OCI-LY1 (cell line): ENCODE data around the gene PDPR.
"Not testable (repeated sequence)": the region's sequence is repeated elsewhere in the genome, so short reads cannot be mapped to it uniquely, and the experiment has no call there.

Experiments
- H2AFZ ChIP-seq: fragments of 200-600 bp; sonication (generic), shearing (Covaris generic); 2 replicates; pipeline ENCODE4 v1.6.0; 2014; ENCODE audit warnings: antibody characterized with exemption, mild to moderate bottlenecking, low read length
- H3F3A ChIP-seq: fragments of 200-600 bp; sonication (generic), shearing (Covaris generic); 2 replicates; pipeline ENCODE4 v1.6.0; 2014; ENCODE audit warnings: mild to moderate bottlenecking, antibody characterized with exemption, low read length, moderate library complexity; ENCODE audit not compliant: insufficient read depth
- H3K27ac ChIP-seq: fragments of 200-600 bp; sonication (generic); 2 replicates; pipeline ENCODE4 v1.5.1; 2014; ENCODE audit warnings: low read length, mixed run types, mild to moderate bottlenecking, low read depth; ENCODE audit not compliant: poor library complexity, severe bottlenecking
- H3K27me3 ChIP-seq: fragments of 200-600 bp; sonication (generic); 2 replicates; pipeline ENCODE4 v1.6.0; 2014; ENCODE audit warnings: antibody characterized with exemption, mild to moderate bottlenecking, low read length, moderate library complexity; ENCODE audit not compliant: insufficient read depth
- H3K36me3 ChIP-seq: fragments of 200-600 bp; sonication (generic); 2 replicates; pipeline ENCODE4 v1.6.1; 2014; ENCODE audit warnings: mild to moderate bottlenecking, antibody characterized with exemption, low read length, moderate library complexity, mixed read lengths; ENCODE audit not compliant: insufficient read depth
- H3K4me1 ChIP-seq: fragments of 200-600 bp; sonication (generic); 2 replicates; pipeline ENCODE4 v1.5.1; 2014; ENCODE audit warnings: mild to moderate bottlenecking, low read length, moderate library complexity; ENCODE audit not compliant: insufficient read depth, severe bottlenecking
- H3K4me2 ChIP-seq: fragments of 200-600 bp; sonication (generic), shearing (Covaris generic); 2 replicates; pipeline ENCODE4 v1.6.1; 2014; ENCODE audit warnings: low read length
- H3K4me3 ChIP-seq: fragments of 200-600 bp; sonication (generic); 2 replicates; pipeline ENCODE4 v1.5.1; 2014; ENCODE audit warnings: low read length, low read depth, mild to moderate bottlenecking, mixed read lengths; ENCODE audit not compliant: poor library complexity, severe bottlenecking
- H3K79me2 ChIP-seq: fragments of 200-600 bp; shearing (Covaris generic); 2 replicates; pipeline ENCODE4 v1.6.1; 2016; ENCODE audit warnings: mixed run types, low read length, mixed read lengths; ENCODE audit not compliant: insufficient read depth
- H3K9ac ChIP-seq: fragments of 200-600 bp; sonication (generic), shearing (Covaris generic); 2 replicates; pipeline ENCODE4 v1.6.1; 2014; ENCODE audit warnings: mild to moderate bottlenecking, low read length, mixed read lengths
- H3K9me2 ChIP-seq: fragments of 200-600 bp; sonication (generic), shearing (Covaris generic); 2 replicates; pipeline ENCODE4 v1.6.1; 2014; ENCODE audit warnings: low read depth, mild to moderate bottlenecking, low read length, mixed read lengths
- H3K9me3 ChIP-seq: fragments of 200-600 bp; shearing (Covaris generic); 2 replicates; pipeline ENCODE4 v1.6.1; 2014; ENCODE audit warnings: low read length, mixed read lengths
- H4K20me1 ChIP-seq: fragments of 200-600 bp; sonication (generic), shearing (Covaris generic); 2 replicates; pipeline ENCODE4 v1.6.0; 2016; ENCODE audit warnings: mild to moderate bottlenecking, low read length; ENCODE audit not compliant: insufficient read depth

The PDPR gene

GRCh38 chr16:70188608-70188915 is 74.4 kb downstream of the PDPR start:
- not testable (repeated sequence) for H3K27ac ChIP-seq, H3K9me3 ChIP-seq, H3K36me3 ChIP-seq, H3K4me1 ChIP-seq, H2AFZ ChIP-seq, H3K79me2 ChIP-seq, H4K20me1 ChIP-seq, H3K9ac ChIP-seq, H3K4me3 ChIP-seq, H3K9me2 ChIP-seq, H3F3A ChIP-seq, H3K27me3 ChIP-seq, H3K4me2 ChIP-seq

- H4K20me1 ChIP-seq, H2AFZ ChIP-seq, H3K4me2 ChIP-seq, H3F3A ChIP-seq, H3K4me3 ChIP-seq, H3K27me3 ChIP-seq, H3K9ac ChIP-seq, H3K27ac ChIP-seq, H3K9me2 ChIP-seq, H3K79me2 ChIP-seq, H3K4me1 ChIP-seq, H3K9me3 ChIP-seq, H3K36me3 ChIP-seq: not testable (repeated sequence)
Observed at GRCh38 chr16:70190574-70190973, 76.4 kb downstream of the PDPR start.

- H3F3A ChIP-seq, H3K27ac ChIP-seq, H3K4me3 ChIP-seq, H3K4me1 ChIP-seq, H3K27me3 ChIP-seq, H3K9me3 ChIP-seq, H3K9ac ChIP-seq, H3K9me2 ChIP-seq, H3K79me2 ChIP-seq, H2AFZ ChIP-seq, H3K4me2 ChIP-seq, H4K20me1 ChIP-seq, H3K36me3 ChIP-seq: not testable (repeated sequence)
Observed at GRCh38 chr16:70196683-70197300, 82.7 kb downstream of the PDPR start.

- H3F3A ChIP-seq, H3K9me2 ChIP-seq, H3K9me3 ChIP-seq, H3K79me2 ChIP-seq, H3K36me3 ChIP-seq, H2AFZ ChIP-seq, H3K27ac ChIP-seq, H3K4me2 ChIP-seq, H4K20me1 ChIP-seq, H3K4me1 ChIP-seq, H3K27me3 ChIP-seq, H3K9ac ChIP-seq, H3K4me3 ChIP-seq: not testable (repeated sequence)
Observed at GRCh38 chr16:70197611-70198010, 83.5 kb downstream of the PDPR start.

GRCh38 chr16:70198230-70198629 is 84.1 kb downstream of the PDPR start:
- not testable (repeated sequence) for H3K27ac ChIP-seq, H4K20me1 ChIP-seq, H3K4me1 ChIP-seq, H2AFZ ChIP-seq, H3K9me3 ChIP-seq, H3K9me2 ChIP-seq, H3K4me2 ChIP-seq, H3K4me3 ChIP-seq, H3K79me2 ChIP-seq, H3K36me3 ChIP-seq, H3K9ac ChIP-seq, H3F3A ChIP-seq, H3K27me3 ChIP-seq

- not testable (repeated sequence) for H3K27ac ChIP-seq, H3K4me1 ChIP-seq, H3K4me3 ChIP-seq, H3K36me3 ChIP-seq, H3K9me3 ChIP-seq, H3K4me2 ChIP-seq, H4K20me1 ChIP-seq, H3F3A ChIP-seq, H2AFZ ChIP-seq, H3K9me2 ChIP-seq, H3K9ac ChIP-seq, H3K27me3 ChIP-seq, H3K79me2 ChIP-seq
Observed at GRCh38 chr16:70198666-70199065, 84.5 kb downstream of the PDPR start.

GRCh38 chr16:70199170-70199569 is 85.0 kb downstream of the PDPR start:
- not testable (repeated sequence) for H3K27ac ChIP-seq, H3F3A ChIP-seq, H3K9me3 ChIP-seq, H3K4me3 ChIP-seq, H3K36me3 ChIP-seq, H3K27me3 ChIP-seq, H3K9ac ChIP-seq, H3K4me1 ChIP-seq, H3K79me2 ChIP-seq, H2AFZ ChIP-seq, H3K4me2 ChIP-seq, H4K20me1 ChIP-seq, H3K9me2 ChIP-seq

GRCh38 chr16:70200063-70200462 is 85.9 kb downstream of the PDPR start:
- H3K27me3 ChIP-seq, H2AFZ ChIP-seq, H4K20me1 ChIP-seq, H3K79me2 ChIP-seq, H3K27ac ChIP-seq, H3K9me2 ChIP-seq, H3K36me3 ChIP-seq, H3K4me3 ChIP-seq, H3K4me1 ChIP-seq, H3F3A ChIP-seq, H3K4me2 ChIP-seq, H3K9me3 ChIP-seq, H3K9ac ChIP-seq: not testable (repeated sequence)
